C4-2B (cell line): ENCODE results near the gene ZNF284.

Source experiments
- ZFX ChIP-seq: fragments of 450-650 bp; IDR thresholded peaks from 2 replicates; pipeline ENCODE4 v1.6.1; 2017
- TF ChIP-seq, protein P1 (sequence below): fragments of 450-650 bp; conservative IDR thresholded peaks from 2 replicates; pipeline ENCODE4 v1.5.1; 2017; ENCODE audit warnings: mild to moderate bottlenecking

DNA sequence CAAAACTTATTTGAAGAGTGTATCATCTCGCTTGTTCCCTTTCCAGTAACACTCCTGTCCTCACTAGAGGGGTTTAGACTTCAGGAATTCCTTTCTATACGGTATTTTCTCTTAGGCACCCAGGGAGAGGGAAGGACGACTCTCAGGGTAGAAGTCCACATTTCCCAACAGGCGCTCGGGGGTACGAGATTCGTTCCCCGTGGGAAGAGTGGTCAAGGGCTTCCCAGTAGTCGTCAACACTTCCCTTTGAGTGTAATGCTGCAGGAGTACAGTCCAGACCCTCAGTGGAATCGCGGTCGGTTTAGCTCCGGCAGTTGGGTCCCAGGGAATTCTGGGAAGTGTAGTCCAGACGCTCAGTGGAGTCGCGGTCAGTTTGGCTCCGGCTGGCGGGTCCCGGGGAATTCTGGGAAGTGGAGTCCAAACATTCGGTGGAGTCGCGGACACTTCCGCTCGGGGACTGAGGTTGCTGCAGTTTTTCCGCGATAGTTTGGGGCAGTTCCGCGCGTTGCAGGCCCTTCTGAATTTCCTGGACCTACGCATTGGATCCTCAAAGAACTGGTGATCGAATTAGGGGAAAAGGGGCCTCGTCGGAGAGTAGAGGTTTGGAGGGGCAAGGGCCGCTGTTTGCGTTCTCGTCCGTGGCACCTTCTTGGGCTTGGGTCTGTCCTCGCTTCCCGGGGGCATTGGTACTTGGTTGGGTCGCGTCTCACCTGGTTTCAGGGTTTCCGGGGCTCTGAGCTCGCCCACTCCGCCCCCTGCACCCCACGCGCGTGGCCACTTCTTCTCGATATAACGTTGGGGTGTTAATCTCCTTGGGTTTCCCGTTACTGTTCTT lies 22.2 kb downstream of the ZNF284 start, which contains the start of gene ZNF224:
- TF ChIP-seq, protein P1, sequence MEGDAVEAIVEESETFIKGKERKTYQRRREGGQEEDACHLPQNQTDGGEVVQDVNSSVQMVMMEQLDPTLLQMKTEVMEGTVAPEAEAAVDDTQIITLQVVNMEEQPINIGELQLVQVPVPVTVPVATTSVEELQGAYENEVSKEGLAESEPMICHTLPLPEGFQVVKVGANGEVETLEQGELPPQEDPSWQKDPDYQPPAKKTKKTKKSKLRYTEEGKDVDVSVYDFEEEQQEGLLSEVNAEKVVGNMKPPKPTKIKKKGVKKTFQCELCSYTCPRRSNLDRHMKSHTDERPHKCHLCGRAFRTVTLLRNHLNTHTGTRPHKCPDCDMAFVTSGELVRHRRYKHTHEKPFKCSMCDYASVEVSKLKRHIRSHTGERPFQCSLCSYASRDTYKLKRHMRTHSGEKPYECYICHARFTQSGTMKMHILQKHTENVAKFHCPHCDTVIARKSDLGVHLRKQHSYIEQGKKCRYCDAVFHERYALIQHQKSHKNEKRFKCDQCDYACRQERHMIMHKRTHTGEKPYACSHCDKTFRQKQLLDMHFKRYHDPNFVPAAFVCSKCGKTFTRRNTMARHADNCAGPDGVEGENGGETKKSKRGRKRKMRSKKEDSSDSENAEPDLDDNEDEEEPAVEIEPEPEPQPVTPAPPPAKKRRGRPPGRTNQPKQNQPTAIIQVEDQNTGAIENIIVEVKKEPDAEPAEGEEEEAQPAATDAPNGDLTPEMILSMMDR: no peak
- TF ChIP-seq ZFX: no peak
